ENCODE data around the gene GP2.

GP2 gene

DNA sequence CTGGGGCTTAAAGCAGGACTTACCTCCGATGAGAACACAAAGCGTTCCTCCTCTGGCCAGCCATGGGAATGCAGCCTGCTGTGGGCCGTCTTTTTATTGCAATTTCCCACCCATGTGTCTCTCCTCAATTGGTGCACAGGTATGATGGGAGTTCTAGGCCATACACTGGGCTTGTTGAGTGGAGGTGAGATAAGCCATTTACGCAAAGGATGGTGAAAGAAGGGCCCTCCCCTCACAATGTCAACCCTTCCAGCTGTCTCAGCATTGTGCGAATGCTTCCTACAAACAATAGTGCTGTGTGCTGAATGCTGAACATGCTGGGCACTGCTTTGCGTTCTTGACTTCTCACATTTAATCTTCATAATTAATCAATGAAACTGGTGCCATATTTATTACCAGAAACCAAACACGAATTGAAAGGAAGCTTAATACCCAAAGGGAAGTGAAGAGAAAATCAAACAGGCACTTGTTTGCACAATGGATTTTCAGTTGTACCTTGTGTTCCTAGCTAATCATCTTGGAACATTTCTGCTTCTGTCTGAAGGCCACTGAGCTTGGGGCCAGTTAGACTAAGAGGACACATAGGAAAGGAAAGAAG lies at the start of gene GP2:
Gene GP2 (minus strand): TSS at position 70 of the 598 bp plus-strand sequence. CDS start 1,082 bp downstream, outside the sequence.
- no peak for DNase-seq (ENCODE audit: low read depth)

- DNase-seq (ENCODE audit: low read depth), result no peak
Observed at GRCh38 chr16:20372701-20373100, 45.4 kb upstream of the GP2 start.

- DNase-seq (ENCODE audit: low read depth), result no peak
Observed at GRCh38 chr16:20369452-20370054, 42.2 kb upstream of the GP2 start.

DNA sequence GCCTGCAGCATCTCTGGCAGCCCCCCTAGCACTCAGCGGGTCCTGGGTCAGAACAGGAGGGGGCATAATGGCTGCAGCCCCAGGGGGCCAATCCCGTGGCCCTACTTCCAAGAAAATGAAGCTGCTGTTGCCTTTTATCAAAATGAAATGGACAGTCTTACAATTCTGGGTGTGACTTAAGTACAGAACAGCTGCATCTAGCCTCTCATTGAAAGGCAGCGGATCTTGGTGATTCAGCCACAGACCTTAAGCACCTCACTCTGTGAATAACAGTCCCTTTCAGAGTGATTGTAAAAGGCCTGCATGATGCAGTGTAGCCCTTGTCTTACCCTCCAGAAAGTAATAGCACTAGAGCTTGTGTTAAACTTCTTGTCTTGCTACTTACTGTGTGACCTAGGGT lies 36.7 kb upstream of the GP2 start:
- no peak for DNase-seq (ENCODE audit: low read depth)

GRCh38 chr16:20363191-20363590 lies 35.9 kb upstream of the GP2 start:
- no peak for DNase-seq (ENCODE audit: low read depth)

GRCh38 chr16:20359997-20360396 lies 32.7 kb upstream of the GP2 start:
- DNase-seq (ENCODE audit: low read depth), result no peak

DNA sequence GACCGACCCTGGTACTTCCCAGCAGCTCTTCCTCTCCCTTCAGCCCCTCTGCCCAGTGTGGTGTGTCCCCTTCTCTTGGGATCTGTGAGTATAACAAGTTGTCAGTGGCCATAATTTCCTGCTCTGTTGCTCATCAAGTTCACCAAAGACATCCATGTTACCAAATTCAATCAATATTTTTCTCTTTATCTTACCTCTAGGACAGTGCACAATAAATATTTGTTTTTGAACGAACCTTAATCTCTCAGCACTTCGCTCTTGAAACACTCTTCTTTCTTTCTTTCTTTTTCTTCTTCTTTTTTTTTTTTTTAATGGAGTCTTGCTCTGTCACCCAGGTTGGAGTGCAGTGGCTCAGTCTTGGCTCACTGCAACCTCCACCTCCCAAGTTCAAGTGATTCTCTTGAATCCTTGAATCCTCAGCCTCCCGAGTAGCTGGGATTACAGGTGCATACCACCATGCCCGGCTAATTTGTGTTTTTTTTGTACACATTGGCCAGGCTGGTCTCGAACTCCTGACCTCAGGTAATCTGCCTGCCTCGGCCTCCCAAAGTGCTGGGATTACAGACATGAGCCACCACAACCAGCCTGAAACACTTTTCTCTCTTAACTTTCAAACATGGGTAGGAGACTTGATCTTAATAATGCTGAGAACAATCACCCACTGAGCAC lies 27.9 kb upstream of the GP2 start:
- DNase-seq (ENCODE audit: low read depth), result no peak

DNA sequence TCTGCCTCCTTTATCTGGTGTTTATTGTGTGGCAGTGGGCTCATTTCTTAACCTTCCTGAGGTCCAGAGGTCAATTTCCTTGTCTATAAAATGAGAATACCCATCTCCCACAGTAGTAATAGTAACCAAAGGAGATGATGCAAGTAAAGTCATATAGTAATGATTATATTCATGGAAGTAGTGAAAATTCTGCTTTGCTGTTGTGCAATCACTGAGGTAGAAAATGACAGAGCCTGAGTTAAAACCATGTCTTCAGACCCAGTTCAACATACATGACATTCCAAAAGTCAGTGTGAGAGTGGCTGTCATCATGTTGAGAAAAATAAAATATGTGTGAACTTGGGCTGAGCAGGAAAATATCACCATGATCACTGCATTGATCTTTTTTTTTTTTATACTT lies 26.1 kb upstream of the GP2 start:
- DNase-seq (ENCODE audit: low read depth), result no peak

DNA sequence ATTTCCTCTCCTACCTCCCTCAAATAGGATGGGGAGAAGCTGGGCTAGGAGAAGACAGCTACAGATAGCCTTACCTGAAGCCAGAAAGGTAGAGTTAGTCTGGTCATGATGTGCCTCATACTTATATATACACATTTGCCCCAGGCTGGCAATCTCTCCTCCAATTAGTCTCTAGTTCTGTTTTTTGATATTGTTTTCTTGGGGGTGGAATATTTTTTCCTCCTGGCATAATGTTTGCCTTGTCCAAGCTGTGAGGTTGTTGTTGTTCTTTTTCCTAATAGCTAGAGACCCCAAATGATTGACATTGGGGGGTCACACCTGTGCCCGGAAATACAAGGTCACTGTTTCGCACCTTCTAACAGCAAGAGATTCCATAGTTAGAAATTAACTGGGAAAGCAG lies 25.3 kb upstream of the GP2 start, which contains the start of gene UMOD:
Gene UMOD (minus strand): TSS at position 101 of the 400 bp plus-strand sequence. CDS start 1,978 bp downstream, outside the sequence.
- no peak for DNase-seq (ENCODE audit: low read depth)

GRCh38 chr16:20349615-20350014 lies 22.3 kb upstream of the GP2 start:
- no peak for DNase-seq (ENCODE audit: low read depth)

- no peak for DNase-seq (ENCODE audit: low read depth)
Observed at GRCh38 chr16:20348365-20349185, 21.3 kb upstream of the GP2 start.

DNA sequence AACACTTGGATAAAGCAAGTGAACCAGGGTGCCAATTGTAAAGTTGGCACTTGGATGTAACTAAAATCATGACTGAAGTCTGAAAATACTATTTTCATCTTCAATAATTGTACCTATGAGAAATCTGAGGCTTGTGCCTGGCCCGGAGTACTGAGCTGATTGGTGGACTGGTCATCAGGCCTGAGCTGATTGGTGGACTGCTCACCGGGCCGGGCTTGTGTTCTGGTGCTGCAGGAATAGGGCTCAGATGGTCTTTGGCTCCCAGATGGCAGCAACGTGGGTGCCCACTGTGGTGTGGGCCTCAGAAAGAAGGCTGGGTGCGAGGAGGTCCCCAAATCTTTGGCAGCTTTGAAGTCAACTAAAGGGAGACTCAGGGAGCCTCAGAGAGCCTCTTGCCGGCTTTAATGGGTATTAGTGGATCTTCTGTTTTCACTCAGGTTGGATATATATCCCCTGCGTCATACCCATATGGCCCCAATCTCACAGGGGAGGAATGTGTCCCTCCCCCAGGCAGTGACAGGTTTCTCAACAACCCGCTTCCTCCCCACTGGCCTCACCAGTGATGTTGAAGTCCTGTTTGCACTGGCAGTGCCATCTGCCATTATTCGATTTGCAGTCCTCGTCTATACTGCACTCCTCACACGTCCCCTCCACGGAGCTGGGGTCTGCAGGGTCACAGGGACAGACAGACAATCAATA lies 20.5 kb upstream of the GP2 start:
- no peak for DNase-seq (ENCODE audit: low read depth)

DNA sequence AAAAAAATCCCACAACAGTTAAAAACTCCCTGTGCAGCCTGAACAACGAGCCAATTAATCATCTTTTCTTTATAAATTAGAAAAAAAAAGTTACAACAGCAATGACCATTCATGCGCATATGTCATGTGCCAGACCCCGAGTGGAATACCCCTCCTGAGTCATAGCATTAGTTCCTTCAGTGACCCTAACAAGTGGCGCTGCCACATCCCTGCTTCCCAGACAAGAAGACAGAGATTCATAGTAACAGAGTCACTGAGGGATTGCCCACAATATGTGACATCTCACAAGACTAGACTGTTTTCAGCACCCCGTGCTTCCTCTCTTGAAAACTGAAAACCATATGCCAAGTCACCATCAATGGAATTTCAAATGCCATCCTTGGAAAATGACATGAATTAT lies 17.3 kb upstream of the GP2 start:
- DNase-seq (ENCODE audit: low read depth), result no peak

DNA sequence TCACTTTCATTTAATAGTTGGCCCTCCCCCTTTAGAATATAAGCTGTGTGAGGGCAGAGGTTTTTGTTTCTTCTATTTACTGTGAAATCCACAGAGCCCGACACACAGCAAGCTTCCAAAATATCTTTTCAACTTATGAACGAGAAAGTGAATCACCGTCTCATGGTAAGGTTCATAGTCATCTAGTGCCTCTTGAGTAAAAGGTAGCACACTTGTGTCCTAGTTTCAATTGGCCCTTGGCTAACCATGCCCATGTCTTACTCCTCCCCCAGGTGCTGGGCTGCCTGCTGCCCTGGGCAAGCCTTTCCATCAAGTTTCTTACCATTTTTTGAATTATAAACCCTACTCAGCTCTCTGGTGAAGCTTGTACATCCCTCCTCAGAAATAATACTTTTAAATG lies 12.4 kb upstream of the GP2 start:
- no peak for DNase-seq (ENCODE audit: low read depth)

- no peak for DNase-seq (ENCODE audit: low read depth)
Observed at GRCh38 chr16:20336955-20337354, 9.6 kb upstream of the GP2 start.

GRCh38 chr16:20334396-20334795 lies 7.1 kb upstream of the GP2 start:
- DNase-seq (ENCODE audit: low read depth), result no peak

- DNase-seq (ENCODE audit: low read depth), result no peak
Observed at GRCh38 chr16:20333120-20333519, 5.8 kb upstream of the GP2 start.

DNA sequence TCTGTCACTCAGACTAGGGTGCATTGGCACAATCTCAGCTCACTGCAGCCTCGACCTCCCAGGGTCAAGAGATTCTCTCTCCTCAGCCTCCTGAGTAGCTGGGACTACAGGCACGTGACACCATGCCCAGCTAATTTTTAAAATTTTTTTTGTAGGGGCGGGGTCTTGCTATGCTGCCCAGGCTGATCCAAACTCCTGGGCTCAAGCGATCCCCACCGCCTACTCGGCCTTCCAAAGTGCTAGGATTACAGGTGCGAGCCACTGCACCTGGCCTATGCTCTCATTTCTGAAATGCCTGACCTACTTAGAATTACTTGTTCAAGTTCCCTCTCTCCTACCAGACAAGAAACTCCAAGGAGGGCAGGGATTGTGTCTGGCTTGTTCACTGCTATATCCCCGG lies 5.1 kb upstream of the GP2 start:
- DNase-seq (ENCODE audit: low read depth), result no peak

DNA sequence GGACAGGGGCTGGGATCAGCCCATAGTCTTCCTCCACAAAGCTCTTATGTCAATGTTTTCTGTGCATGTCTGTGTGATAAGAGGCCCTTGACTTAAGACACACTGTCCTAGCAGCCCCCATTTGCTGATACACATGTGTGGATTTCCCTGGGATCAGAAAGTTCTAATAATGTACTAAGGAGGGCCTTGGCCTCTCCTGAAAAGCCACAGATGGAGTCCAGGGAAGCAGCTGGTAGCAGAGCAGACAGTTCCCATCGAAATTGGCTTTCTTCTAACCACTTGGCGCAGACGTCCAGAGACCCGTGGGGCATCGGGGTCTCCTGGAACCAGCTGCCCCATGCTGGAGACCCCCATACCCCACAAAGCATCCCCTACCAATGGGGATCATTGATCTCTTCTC lies 4.3 kb upstream of the GP2 start:
- DNase-seq (ENCODE audit: low read depth), result no peak

- no peak for DNase-seq (ENCODE audit: low read depth)
Observed at GRCh38 chr16:20329392-20330138, 2.3 kb upstream of the GP2 start.

DNA sequence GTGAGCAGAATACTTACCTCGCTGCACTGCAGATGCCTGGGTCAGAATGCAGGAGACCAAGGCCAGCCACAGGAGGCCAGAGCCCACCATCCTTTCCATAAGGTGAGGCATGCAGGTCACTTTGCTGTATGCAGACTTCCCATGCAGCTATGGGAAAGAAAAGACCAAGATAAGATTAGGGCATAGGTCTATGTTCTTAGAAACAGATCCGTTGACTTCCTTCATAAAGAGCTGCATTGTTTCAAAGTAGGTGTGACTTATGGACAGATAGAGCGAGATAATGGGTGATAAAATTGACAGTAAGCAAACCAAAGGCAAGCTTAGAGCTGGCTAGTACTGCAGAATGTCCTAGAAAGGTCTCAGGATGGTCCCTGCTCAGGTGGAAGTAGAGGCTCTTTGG lies 992 bp downstream of the GP2 start:
- no peak for DNase-seq (ENCODE audit: low read depth)
